ENCODE data around the gene ADAM33. TPM values are rescaled to one million over a fixed set of nuclear protein-coding genes. Genes with fewer than 3 reads are reported as not detected.

The ADAM33 gene
- polyA plus RNA-seq, 1 donor from 2014 or later: not detected

DNA sequence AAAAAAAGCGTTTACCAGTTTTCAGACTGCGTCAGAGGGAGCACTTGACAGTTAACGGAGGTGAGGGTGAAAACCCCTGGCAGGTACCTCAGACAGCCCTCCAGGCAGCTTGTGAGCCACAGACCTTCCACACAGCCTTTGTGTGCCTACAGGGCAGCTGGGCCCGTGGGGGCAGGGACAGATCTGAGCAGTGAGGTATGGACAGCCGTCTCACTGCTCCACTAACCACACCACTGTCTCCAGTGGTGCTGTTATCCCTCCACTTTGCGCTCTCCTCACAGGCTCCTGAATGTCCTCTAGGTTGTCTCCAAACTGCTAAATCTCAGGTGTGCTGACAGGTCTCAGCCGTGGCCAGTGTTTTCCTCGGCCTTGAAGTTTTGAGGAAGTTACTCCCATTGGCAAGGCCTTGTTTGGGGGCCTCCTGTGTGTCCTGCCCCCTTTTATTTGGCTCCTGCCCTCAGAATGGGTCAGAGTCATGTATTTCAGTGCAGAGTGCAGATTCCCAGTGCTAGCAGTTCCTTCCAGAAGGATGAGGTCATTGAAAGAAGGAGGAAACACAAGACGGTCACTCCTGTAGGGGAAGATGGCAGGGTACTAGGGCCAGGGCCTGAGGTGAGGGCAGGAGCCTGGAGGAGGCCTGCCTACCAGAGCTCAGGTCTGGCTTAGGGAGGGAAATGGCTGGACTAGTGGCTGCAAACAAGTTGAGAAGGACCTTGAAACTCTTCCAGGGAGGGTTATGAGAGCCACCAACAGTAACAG lies 30.4 kb downstream of the ADAM33 start:
- Histone ChIP-seq H3F3A (ENCODE audit: insufficient read depth, low read length, poor library complexity, severe bottlenecking) (no peaks in the 10 kb centered on the region), H3K9me2 (ENCODE audit: insufficient read depth, low read length) (no peaks in the 10 kb centered on the region), H3K27me3 (ENCODE audit: insufficient read depth, low read depth, low read length) (no peaks in the 10 kb centered on the region), H3K9me3 (ENCODE audit: low read length) (no peaks in the 10 kb centered on the region), H3K4me3 (ENCODE audit: low read length) (no peak overlapping the region), H2AFZ (ENCODE audit: low read depth, low read length) (no peak overlapping the region), H3K9ac (ENCODE audit: low read length) (no peak overlapping the region), H3K36me3 (ENCODE audit: insufficient read depth, low read length) (no peaks in the 10 kb centered on the region), H4K20me1 (ENCODE audit: insufficient read depth) (no peaks in the 10 kb centered on the region), H3K27ac (ENCODE audit: low read length) (no peak overlapping the region), H3K4me2 (ENCODE audit: low read length) (no peak overlapping the region), H3K79me2 (replicated peaks; ENCODE audit: insufficient read depth, low read length) (no peaks in the 10 kb centered on the region)
- TF ChIP-seq CTCF (IDR thresholded peaks at IDR 0.05; ENCODE audit: poor library complexity, severe bottlenecking) (no peak), EZH2 (IDR thresholded peaks at IDR 0.05; ENCODE audit: borderline replicate concordance, insufficient read depth, low read length, poor library complexity, severe bottlenecking) (no peak), TAF1 (IDR thresholded peaks at IDR 0.05; ENCODE audit: low read depth) (no peak), MXI1 (conservative IDR thresholded peaks at IDR 0.05; ENCODE audit: poor library complexity, severe bottlenecking) (no peak), EP300 (conservative IDR thresholded peaks at IDR 0.05; ENCODE audit: poor library complexity, severe bottlenecking) (no peak)

- Histone ChIP-seq H4K20me1 (ENCODE audit: insufficient read depth) (no peaks in the 10 kb centered on the region), H3F3A (ENCODE audit: insufficient read depth, low read length, poor library complexity, severe bottlenecking) (no peaks in the 10 kb centered on the region), H3K36me3 (ENCODE audit: insufficient read depth, low read length) (peaks cover 12% of the 10 kb centered on the region), H3K9me3 (ENCODE audit: low read length) (no peaks in the 10 kb centered on the region), H2AFZ (ENCODE audit: low read depth, low read length) (no peak overlapping the region), H3K4me3 (ENCODE audit: low read length) (no peak overlapping the region), H3K79me2 (replicated peaks; ENCODE audit: insufficient read depth, low read length) (no peaks in the 10 kb centered on the region), H3K27ac (ENCODE audit: low read length) (no peak overlapping the region), H3K27me3 (ENCODE audit: insufficient read depth, low read depth, low read length) (no peaks in the 10 kb centered on the region), H3K4me2 (ENCODE audit: low read length) (no peak overlapping the region), H3K9ac (ENCODE audit: low read length) (no peak overlapping the region), H3K9me2 (ENCODE audit: insufficient read depth, low read length) (no peaks in the 10 kb centered on the region)
- TF ChIP-seq CTCF (IDR thresholded peaks at IDR 0.05; ENCODE audit: poor library complexity, severe bottlenecking) (no peak), TAF1 (IDR thresholded peaks at IDR 0.05; ENCODE audit: low read depth) (no peak), POLR2AphosphoS5 (IDR thresholded peaks at IDR 0.05) (no peak), SMC3 (conservative IDR thresholded peaks at IDR 0.05; ENCODE audit: poor library complexity) (no peak), EZH2 (IDR thresholded peaks at IDR 0.05; ENCODE audit: borderline replicate concordance, insufficient read depth, low read length, poor library complexity, severe bottlenecking) (no peak), EP300 (conservative IDR thresholded peaks at IDR 0.05; ENCODE audit: poor library complexity, severe bottlenecking) (no peak), RAD21 (conservative IDR thresholded peaks at IDR 0.05) (no peak), REST (IDR thresholded peaks at IDR 0.05; ENCODE audit: borderline replicate concordance) (no peak)
Observed at GRCh38 chr20:3648951-3649350, 32.9 kb downstream of the ADAM33 start.
